NCI-H2081 treated with DMSO at 0.1 percent for 48 hours (cell line): ENCODE measurements around the gene PTPRR.

Experiments
- DNase-seq: peaks from one replicate; lab custom pipeline; 2025; lab: John Stamatoyannopoulos, UW

Gene PTPRR

GRCh38 chr12:70605976-70606375 lies 314.6 kb downstream of the PTPRR start:
- no peak for DNase-seq

GRCh38 chr12:70604662-70605061 lies 315.9 kb downstream of the PTPRR start:
- DNase-seq, result no peak

DNA sequence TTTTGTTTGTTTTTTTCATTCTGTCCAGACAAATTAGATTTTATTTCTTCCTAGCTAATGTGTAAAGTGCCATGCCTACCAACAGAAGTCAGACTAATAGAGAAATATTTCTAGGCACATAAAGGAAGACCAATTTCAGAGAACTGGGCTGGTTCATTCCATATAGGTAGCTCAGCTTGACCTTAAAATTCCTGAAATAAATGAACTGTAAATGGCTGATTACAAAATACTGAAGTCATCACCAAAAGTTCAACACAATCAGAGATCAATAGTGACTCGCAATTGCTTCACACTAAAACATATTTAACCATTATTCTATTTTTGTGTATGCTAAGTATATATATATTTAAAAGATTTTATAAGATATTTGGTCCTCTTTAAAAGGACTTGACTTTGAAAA lies 317.5 kb downstream of the PTPRR start:
- no peak for DNase-seq

DNA sequence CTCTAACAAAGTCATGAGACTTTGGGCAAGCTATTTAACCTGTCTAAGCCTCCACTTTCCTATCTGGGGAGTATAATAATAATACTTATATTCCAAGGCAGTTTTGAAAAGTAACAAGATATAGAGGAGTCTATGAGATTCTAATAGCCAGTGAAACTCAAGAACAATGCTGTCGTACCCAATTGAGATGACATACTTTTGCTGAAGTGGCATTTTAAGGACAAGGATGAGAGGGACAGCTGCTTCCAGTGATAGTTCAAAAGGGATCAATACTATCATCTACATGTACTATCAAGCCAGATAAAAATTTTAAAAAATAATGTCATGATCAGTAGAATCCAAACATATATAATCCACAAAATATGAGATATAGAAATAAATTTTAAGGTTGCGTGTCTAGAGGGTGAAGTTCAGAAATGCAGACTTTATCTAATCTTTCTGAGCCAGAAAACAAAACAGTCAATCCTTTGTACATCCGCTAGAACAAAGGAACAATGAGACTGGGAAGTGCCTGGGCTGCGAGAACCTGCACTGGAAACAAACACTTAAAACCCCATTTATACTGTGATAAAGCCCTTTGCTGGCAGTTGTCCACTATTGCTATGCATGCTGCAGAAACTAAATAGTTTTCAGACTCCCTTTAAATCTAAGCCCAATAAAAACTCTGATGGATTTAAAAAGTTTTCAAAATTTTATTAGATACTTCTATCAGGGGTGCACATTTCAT lies 321.9 kb downstream of the PTPRR start:
- DNase-seq, result no peak

DNA sequence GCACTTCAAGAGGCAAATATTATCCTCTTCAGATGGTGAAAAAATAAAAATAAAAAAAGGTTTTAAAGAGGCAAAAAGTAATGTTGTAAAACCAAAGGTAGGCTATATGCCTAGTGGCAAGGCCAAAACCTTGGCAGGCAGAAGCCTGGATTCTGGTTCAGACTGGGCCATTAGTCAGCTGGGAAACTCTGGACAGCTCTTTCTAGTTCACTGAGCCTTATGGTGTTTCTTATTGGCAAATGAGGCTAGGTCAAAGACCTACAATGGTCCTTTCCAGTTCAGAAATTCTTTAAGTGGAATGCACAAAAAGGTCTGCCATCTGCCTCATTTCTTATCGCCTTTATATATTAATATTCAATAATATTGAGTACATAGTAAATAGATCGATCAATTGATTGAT lies 327.9 kb downstream of the PTPRR start:
- no peak for DNase-seq

- DNase-seq, result no peak
These were observed 329.9 kb downstream of the PTPRR start for GRCh38 chr12:70590549-70591226.

DNA sequence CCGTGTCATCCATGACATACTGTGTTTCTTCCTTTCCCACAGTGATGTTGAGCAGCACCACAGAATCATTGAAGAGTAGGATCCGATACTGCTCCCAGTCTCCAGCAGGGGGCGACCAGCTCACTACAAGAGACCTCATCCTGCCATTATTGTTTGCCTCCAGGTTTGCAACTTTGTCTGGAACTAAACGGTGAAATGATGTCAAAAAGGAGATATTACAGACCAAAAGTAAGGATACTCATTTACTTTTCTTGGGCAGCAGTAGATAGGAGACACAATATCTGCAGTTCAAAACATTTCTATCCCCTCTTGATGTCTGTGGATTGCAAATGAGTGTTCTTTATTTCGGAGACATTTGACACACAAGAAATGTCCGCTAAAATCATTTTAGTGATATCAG lies 330.5 kb downstream of the PTPRR start:
- peak; percentile 64 for DNase-seq
